RWPE1 (cell line): Measurements from ENCODE around the gene FAM177B.
A peak's percentile ranks its signal among the peaks of the same experiment; 100 is the strongest.

Source experiments
- CTCF ChIA-PET: fragments of 350-600 bp; sonication (Branson Sonifier 250); formaldehyde crosslinking; extraction: SDS; loops from one replicate; lab custom pipeline; 2021; lab: Yijun Ruan, JAX
- POLR2A ChIA-PET: fragments of 400-600 bp; formaldehyde crosslinking; extraction: SDS; loops from one replicate; lab custom pipeline; 2020; ENCODE audit warnings: antibody characterized with exemption; ENCODE audit not compliant: low non-redundant PET; lab: Yijun Ruan, JAX
- DNase-seq: peaks from one replicate; pipeline ENCODE4 v3.0.0; 2012; ENCODE audit warnings: low spot score
- H3K27ac ChIP-seq: fragments of 450-650 bp; 2 replicates; pipeline ENCODE4 v1.5.1; 2017
- TF ChIP-seq, protein P1 (sequence below): fragments of 450-650 bp; conservative IDR thresholded peaks from 2 replicates; pipeline ENCODE4 v1.5.1; 2017; ENCODE audit warnings: low read depth, mild to moderate bottlenecking

FAM177B gene

DNA sequence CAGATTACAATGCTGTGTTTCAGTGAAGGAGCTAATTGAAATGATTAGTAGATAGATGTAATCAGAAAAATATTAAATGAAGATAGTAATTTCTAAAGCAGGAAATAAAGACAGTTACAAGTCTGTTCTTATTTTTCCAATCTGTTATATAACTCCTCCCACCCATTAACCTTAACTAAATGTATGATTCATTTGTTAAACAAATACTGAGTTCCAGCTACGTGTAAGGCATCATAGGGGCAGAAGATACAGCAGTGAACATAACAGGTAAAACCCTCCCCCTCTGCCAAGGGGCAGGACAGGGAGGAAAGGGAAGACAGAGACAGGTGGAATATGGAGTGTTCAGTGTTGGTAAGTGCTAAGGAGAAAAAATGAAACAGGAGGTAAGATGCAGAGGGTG lies at the start of gene FAM177B:
FAM177B (plus strand) TSS at position 231 of the 400 bp plus-strand sequence. CDS start 9,344 bp downstream, outside the sequence.
- ChIA-PET POLR2A (no interaction called here), CTCF (interaction anchor here (0.5 to 0.7 kb wide), 2 partner anchors 17 to 260 kb away, joined by 3 read pairs; no protein-coding TSS in a partner anchor)
- TF ChIP-seq, protein P1, sequence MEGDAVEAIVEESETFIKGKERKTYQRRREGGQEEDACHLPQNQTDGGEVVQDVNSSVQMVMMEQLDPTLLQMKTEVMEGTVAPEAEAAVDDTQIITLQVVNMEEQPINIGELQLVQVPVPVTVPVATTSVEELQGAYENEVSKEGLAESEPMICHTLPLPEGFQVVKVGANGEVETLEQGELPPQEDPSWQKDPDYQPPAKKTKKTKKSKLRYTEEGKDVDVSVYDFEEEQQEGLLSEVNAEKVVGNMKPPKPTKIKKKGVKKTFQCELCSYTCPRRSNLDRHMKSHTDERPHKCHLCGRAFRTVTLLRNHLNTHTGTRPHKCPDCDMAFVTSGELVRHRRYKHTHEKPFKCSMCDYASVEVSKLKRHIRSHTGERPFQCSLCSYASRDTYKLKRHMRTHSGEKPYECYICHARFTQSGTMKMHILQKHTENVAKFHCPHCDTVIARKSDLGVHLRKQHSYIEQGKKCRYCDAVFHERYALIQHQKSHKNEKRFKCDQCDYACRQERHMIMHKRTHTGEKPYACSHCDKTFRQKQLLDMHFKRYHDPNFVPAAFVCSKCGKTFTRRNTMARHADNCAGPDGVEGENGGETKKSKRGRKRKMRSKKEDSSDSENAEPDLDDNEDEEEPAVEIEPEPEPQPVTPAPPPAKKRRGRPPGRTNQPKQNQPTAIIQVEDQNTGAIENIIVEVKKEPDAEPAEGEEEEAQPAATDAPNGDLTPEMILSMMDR: no peak
- no peak within 1 kb of the TSS; the same call in 1 of the 2 replicates for H3K27ac ChIP-seq
- peak; percentile 15 for DNase-seq

GRCh38 chr1:222691016-222691415 lies 46.0 kb upstream of the FAM177B start:
- CTCF ChIA-PET: no interaction called here

DNA sequence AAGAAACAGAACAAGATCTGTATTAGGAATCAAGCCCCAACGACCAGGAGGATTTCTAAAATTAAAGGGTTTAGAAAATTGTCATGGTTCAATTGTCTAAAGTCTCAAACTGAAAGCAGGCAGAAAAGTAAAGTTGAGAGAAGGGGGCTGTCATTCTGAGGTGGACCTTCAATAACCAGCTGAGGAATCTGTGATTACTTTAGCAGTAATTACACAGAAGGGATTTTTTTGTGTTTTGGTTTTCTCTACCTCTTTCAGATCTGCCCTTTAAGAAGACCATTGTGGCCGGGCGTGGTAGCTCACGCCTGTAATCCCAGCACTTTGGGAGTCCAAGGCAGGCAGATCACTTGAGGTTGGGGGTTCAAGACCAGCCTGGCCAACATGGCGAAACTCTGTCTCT lies 42.1 kb upstream of the FAM177B start:
- ChIA-PET POLR2A (no interaction called here), CTCF (no interaction called here)
- no peak for DNase-seq
- no peak overlapping the region for H3K27ac ChIP-seq
- TF ChIP-seq, protein P1: no peak

More at GRCh38 chr1:222691016-222691415, 46.0 kb upstream of the FAM177B start:
- TF ChIP-seq, protein P1: no peak
- DNase-seq: no peak
- POLR2A ChIA-PET: interaction anchor here (0.7 kb wide), 1 partner anchor 7 kb away, joined by 3 read pairs; no protein-coding TSS in a partner anchor
- H3K27ac ChIP-seq: no peak overlapping the region

- no peak overlapping the region for H3K27ac ChIP-seq
- CTCF ChIA-PET: no interaction called here
- POLR2A ChIA-PET: no interaction called here
- no peak for DNase-seq
- TF ChIP-seq, protein P1: no peak
Measured at GRCh38 chr1:222696741-222697140, 40.3 kb upstream of the FAM177B start.

- TF ChIP-seq, protein P1: no peak
- CTCF ChIA-PET: no interaction called here
- POLR2A ChIA-PET: no interaction called here
Measured at GRCh38 chr1:222697203-222697602, 39.8 kb upstream of the FAM177B start.

DNA sequence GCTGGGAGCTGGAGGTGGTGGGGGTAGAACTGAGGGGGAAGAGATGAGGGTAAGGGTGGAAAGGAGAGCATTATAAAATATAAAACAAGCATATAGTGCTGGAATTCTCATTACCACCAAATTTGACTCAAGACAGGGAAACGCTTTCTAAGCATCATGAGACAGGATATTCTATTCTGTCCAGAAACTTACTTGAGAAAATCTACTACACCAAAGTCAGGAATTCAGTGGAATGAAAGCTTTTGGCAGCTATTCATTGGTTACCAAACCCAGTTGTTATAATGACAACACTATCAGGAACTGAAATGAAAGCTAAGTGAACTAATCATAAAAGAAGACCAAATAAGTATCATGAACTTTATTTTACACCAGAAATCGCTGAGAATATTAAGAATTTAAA lies 39.2 kb upstream of the FAM177B start:
- no peak for DNase-seq
- POLR2A ChIA-PET: interaction anchor here (0.6 kb wide), 1 partner anchor 7 kb away, joined by 3 read pairs; no protein-coding TSS in a partner anchor
- CTCF ChIA-PET: no interaction called here
- no peak overlapping the region for H3K27ac ChIP-seq
- TF ChIP-seq, protein P1: no peak

More at GRCh38 chr1:222697203-222697602, 39.8 kb upstream of the FAM177B start:
- H3K27ac ChIP-seq: no peak overlapping the region
- DNase-seq: no peak
